NCI-H2227 (cell line): ENCODE results near the gene DKK3.

Source experiments
- DNase-seq: peaks from one replicate; lab custom pipeline; 2025; ENCODE audit not compliant: unreplicated experiment; lab: John Stamatoyannopoulos, UW

Gene DKK3

GRCh38 chr11:12031856-12032544, 23.6 kb upstream of the DKK3 start:
- DNase-seq: no peak

- DNase-seq: no peak
These were observed 21.4 kb upstream of the DKK3 start for GRCh38 chr11:12029738-12030363.

- DNase-seq: no peak
These were observed 20.7 kb upstream of the DKK3 start for GRCh38 chr11:12029119-12029518.

GRCh38 chr11:12028303-12028702, 19.9 kb upstream of the DKK3 start:
- no peak for DNase-seq

GRCh38 chr11:12026331-12027211, 18.1 kb upstream of the DKK3 start:
- DNase-seq: no peak

GRCh38 chr11:12024254-12024926, 16.0 kb upstream of the DKK3 start:
- DNase-seq: no peak

- DNase-seq: no peak
These were observed 14.6 kb upstream of the DKK3 start for GRCh38 chr11:12023015-12023414.

- DNase-seq: no peak
These were observed 12.1 kb upstream of the DKK3 start for GRCh38 chr11:12020546-12020945.

- no peak for DNase-seq
These were observed 11.5 kb upstream of the DKK3 start for GRCh38 chr11:12019866-12020416.

- DNase-seq: peak; percentile 67
These were observed 10.9 kb upstream of the DKK3 start for GRCh38 chr11:12019337-12019736.

- no peak for DNase-seq
These were observed 9.5 kb upstream of the DKK3 start for GRCh38 chr11:12017865-12018453.

GRCh38 chr11:12017243-12017678, 8.8 kb upstream of the DKK3 start:
- DNase-seq: no peak

GRCh38 chr11:12016246-12016645, 7.8 kb upstream of the DKK3 start:
- no peak for DNase-seq

GRCh38 chr11:12015486-12015885, 7.1 kb upstream of the DKK3 start:
- no peak for DNase-seq

GRCh38 chr11:12013781-12014180, 5.4 kb upstream of the DKK3 start:
- no peak for DNase-seq

GRCh38 chr11:12009617-12010321, 1.3 kb upstream of the DKK3 start:
- peak; percentile 72 for DNase-seq

- DNase-seq: peak; percentile 84
These were observed 577 bp upstream of the DKK3 start for GRCh38 chr11:12008790-12009616.

- DNase-seq: no peak
These were observed 1.2 kb downstream of the DKK3 start for GRCh38 chr11:12007230-12007593.

GRCh38 chr11:12006552-12007229, 1.7 kb downstream of the DKK3 start:
- DNase-seq: no peak
